ENCODE measurements around the gene CNTROB.

Gene CNTROB

GRCh38 chr17:7931709-7932482 lies at the start of gene CNTROB, which contains the start of gene TRAPPC1:
CNTROB (plus strand) TSS chr17:7932206; CDS start chr17:7933080, 874 bp downstream.
TRAPPC1 (minus strand) TSS chr17:7931946; CDS start chr17:7931829, 117 bp downstream.
- peak; percentile 99 for DNase-seq

GRCh38 chr17:7882629-7883028 lies 49.4 kb upstream of the CNTROB start:
- no peak for DNase-seq

- no peak for DNase-seq
Observed at GRCh38 chr17:7883781-7884386, 48.1 kb upstream of the CNTROB start.

GRCh38 chr17:7884581-7885366 lies 47.2 kb upstream of the CNTROB start:
- no peak for DNase-seq

- no peak for DNase-seq
Observed at GRCh38 chr17:7885367-7886226, 46.4 kb upstream of the CNTROB start.

GRCh38 chr17:7886227-7887037 lies 45.6 kb upstream of the CNTROB start:
- no peak for DNase-seq

GRCh38 chr17:7887038-7887481 lies 44.9 kb upstream of the CNTROB start:
- DNase-seq, result no peak

- DNase-seq, result peak; percentile 86
Observed at GRCh38 chr17:7887482-7888183, 44.4 kb upstream of the CNTROB start.

- no peak for DNase-seq
Observed at GRCh38 chr17:7888184-7888920, 43.7 kb upstream of the CNTROB start, which contains the start of gene CHD3. CHD3 (plus strand) TSS chr17:7888789; CDS start chr17:7889001, 212 bp downstream.

- peak; percentile 95 for DNase-seq
Observed at GRCh38 chr17:7889166-7889955, 42.6 kb upstream of the CNTROB start.

GRCh38 chr17:7893187-7893880 lies 38.7 kb upstream of the CNTROB start:
- no peak for DNase-seq

- no peak for DNase-seq
Observed at GRCh38 chr17:7894226-7894625, 37.8 kb upstream of the CNTROB start.

GRCh38 chr17:7894866-7895265 lies 37.1 kb upstream of the CNTROB start:
- no peak for DNase-seq

GRCh38 chr17:7897090-7897489 lies 34.9 kb upstream of the CNTROB start:
- DNase-seq, result no peak

GRCh38 chr17:7897773-7898172 lies 34.2 kb upstream of the CNTROB start:
- peak; percentile 42 for DNase-seq

GRCh38 chr17:7903154-7904103 lies 28.6 kb upstream of the CNTROB start:
- no peak for DNase-seq

GRCh38 chr17:7909089-7909488 lies 22.9 kb upstream of the CNTROB start:
- DNase-seq, result no peak
